Measurements from ENCODE around the gene CCDC86.

GRCh38 chr11:60890696-60891095 lies 48.8 kb downstream of the CCDC86 start:
- no peak for TF ChIP-seq CTCF (IDR thresholded peaks at IDR 0.05)
- no peak for TF ChIP-seq POLR2A (IDR thresholded peaks at IDR 0.05)
